ENCODE results near the gene CCDC192.

CCDC192 gene

DNA sequence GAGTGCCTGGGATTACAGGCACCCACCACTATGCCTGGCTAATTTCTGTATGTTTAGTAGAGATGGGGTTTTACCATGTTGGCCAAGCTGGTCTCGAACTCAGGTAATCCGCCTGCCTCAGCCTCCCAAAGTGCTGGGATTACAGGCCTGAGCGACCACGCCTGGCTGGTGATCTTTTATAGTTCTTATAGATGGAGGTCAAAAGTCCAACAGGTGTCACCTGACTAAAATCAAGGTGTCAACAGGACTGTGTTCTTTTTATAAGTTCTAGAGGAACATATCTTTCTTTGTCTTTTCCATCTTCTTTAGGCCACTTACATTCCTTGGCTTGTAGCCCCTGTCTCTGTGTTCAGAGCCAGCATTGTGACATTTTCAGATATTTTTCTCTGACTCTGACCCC, 224.9 kb downstream of the CCDC192 start:
- DNase-seq: no peak

DNA sequence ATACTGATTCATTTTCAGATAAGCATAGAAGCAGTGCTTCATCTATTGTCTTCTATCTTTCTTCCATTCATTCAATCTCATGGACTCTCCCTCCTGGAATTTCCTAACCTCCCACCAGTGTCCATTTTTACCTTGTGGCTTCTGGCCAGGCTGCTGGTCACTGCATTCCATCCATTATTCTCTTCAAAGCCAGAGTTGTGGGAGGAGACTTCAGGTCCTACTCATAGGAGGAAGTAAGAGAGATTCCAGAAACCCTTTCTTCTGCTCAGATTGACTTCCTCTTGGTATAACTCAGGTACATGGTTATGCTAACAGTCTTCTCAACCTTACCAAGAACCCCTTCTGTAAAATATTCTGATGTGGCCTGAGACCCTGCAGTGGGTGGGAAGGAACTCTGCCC, 227.1 kb downstream of the CCDC192 start:
- no peak for DNase-seq

DNA sequence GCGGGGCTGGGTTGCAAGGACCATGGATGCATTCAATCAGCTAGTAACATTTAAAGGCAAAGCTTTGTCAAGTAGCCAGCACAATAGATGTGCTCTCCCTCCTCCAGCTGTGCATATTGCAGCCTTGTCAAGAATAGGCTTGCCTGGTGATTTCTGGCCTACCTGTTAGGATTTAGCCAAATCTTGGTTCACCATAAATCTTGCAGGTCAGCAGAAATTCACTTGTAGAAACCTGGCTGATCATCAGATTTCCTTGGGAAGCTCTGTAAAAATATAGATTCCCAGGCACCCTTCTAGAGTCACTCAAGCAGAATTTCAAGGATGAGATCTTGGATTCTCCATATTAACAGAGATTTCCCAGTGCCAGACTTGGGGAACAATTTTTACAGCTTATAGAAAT, 228.2 kb downstream of the CCDC192 start:
- no peak for DNase-seq

DNA sequence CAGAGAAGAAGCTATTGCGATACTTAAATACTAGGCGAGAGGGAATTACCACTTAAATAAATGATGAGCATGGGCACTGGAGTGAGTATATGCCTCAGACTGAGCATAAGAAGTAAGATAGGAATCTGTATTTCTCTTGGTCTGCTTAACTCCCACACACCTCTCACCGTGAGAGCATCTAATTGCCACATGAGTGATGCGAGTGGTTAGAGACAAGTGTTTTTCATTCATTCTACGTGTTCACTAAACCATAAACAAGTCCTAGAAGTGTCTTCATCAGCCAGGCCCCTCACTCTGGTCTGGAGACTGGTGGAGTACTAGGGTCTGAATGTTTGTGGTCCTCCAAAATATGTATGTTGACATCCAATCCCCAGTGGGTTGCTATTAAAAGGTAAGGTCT, 230.2 kb downstream of the CCDC192 start:
- DNase-seq: no peak

DNA sequence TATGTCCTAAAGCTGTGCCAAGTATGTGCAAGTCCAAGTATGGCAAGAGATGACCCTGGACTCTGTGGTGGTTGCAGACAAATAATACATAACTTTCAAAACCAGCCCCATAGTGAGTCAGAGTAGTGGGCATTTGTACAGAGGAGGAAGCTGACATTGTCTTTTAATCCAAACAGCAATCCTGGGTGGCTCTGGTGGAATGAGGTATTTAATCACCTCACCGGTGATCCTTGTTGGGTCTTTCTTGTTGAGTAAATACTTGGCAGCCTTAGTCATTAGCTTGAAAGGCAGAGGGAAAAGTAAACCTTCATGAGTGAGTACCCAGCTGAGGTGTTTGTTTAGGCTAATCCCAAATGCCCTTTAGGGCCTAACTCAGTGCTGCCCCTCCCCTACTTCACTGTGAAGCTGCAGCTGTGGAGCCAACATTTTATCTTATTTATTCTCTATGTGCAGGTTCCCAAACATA, 231.6 kb downstream of the CCDC192 start:
- peak; percentile 69 for DNase-seq

DNA sequence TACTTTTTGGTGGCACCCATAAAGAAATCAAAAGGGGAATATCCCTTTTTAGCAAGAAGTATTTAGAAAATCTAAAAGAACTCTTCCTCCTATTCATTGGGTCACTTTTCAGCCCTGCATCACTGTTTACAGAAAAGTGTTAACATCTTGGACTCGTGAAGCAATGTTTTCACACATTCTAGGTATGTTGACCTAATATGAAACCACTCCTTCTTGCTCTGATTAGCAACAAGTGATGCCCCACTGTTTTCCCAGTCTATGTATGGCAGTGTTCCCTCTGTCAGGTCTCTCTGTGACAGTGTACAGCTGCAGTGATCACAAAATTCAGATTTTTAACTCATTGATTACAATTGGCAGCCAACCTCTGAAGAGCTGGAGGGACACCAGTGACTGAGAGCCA, 232.2 kb downstream of the CCDC192 start:
- DNase-seq: no peak

DNA sequence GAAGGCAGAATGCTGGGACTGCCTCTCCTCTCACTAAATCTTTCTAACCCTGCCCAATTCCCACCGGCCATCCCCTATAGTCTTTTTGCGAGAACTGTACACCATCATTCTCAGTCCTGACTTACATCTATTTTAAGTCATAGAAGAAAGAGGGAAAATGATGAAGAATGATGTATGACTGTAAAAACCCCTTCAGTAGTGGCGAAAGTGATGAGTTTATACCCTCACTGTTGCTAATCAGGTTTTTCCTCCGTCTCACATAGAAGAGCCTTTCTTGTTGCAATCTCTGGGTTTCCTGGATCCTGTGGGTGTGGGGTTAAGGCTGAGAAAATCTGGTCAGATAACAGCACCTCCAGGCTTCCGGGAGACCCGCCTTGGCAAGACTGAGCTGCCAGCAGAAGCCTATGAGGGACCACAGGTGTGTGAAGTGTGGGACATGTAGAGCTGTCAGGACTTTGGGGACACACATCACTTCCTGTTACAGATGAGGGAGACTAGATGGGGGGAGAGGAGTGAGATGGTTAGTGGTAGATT, 233.3 kb downstream of the CCDC192 start:
- no peak for DNase-seq

DNA sequence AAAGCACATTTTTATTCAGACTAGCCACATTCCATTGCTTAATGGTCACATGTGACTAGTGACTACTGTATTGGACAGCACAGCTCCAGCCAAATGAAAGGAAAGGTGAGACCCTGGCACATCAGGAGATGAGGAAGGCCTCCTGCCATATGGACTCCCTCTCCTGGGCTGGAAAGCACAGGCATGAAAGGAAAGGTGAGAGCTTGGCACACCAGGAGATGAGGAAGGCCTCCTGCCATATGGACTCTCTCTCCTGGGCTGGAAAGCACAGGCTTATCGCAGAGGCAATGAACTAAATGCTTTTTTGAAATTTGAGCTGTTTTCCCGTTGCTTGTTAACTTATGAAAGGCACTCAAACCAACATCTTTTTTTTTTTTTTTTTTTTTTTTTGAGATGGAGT, 235.6 kb downstream of the CCDC192 start:
- DNase-seq: peak; percentile 59

DNA sequence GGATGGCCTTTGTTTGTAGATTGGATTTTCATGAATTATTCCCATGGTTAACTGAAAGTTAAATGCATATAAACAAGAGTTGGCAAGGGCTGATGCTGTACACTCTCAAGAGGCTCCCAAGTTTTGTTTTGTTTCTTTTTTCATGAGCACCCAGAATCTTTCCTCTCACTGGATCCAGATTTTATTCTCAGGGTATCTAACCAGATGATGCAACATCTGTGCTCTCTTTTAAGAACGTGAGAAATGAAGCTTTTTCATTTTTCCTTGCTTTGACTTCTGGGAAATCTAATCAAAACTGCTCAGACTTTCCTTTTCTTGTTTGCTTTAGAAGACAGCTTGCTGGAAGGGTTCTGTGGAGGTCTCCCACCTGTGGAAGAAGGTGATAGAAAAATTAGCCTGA, 237.7 kb downstream of the CCDC192 start:
- DNase-seq: no peak

DNA sequence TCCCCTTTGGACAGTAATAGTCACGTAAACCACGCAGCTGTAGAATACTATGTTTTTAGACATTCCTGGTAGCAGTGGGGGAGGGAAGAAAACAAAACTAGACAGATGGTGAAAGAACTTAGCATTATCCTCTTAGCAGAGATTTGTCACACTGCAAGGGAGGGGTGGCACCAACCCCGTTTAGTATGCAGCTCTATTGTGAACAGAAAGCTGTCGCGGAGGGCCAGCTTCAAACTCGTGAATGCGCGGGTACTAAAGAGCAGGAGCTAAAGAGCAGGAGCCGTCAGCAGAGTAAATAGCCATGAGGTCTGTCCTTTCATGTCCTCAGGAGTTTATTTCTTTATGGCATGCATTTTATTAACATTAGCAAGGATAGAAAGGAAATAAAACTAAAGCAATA, 238.5 kb downstream of the CCDC192 start:
- peak; percentile 95 for DNase-seq

DNA sequence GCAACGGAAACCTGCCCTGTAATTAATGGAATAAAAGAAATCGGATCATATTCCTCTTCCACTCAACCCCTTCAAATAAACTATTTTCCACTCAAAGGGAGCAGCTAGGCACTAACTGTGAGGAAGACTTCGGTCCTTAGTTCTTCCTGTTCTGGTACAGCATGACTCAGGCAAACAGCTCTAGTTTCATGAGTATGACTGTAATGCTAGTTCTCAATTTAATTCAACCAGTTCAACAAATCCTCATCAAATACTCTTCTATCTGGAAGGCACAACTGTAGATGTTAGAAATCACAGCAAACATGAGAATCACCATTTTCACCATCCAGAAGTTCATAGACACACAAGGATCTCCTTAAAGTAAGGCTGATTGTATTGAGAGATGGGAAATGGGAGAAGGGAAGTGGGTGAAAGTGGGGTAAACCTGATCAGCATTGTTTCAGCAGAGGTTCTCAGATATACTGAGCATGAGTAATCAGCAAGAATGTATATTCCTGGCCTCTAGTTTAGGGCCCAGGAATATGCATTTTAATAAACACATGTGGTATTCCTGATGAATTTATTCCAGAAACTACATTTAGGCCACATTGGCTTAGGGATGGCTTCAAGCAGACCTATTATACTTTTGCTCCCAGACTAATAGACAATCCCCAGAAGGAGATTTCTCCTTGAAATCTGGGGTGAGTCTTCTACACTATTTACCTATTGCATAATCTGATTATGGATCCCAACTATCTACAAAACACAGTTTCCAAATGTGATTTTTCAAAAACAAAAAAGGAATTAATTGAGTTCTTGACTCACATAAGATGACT, 239.3 kb downstream of the CCDC192 start:
- DNase-seq: peak; percentile 34

DNA sequence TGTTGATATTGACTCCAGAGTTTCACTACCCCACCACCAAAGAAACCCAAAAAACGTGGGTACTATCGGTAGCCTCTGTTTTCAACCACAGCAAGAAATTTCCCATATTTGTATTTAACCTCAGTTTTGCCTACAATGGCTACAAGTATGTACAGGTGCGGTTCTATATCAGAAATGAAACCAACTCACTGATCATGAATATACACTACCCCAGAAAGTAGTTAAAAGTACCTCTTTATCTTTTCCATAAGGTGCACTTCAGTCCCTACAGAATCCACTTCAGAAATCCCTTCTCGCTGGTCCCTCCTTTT, 239.8 kb downstream of the CCDC192 start:
- DNase-seq: no peak

DNA sequence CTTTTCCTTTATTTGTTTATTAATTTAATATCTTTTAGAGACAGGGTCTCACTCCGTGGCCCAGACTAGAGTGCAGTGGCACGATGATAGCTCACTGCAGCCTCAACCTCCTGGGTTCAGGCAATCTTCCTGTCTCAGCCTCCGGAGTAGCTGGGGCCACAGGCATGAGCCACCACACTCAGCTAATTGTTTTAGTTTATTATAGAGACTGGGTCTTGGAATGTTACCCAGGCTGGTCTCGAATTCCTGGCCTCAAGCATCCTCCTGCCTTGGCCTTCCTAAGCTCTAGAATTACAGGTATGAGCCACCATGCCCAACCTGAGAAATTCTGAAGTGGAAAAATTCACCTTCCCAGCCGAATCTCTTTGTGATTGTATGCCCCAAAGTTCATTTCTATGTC, 240.9 kb downstream of the CCDC192 start:
- no peak for DNase-seq

DNA sequence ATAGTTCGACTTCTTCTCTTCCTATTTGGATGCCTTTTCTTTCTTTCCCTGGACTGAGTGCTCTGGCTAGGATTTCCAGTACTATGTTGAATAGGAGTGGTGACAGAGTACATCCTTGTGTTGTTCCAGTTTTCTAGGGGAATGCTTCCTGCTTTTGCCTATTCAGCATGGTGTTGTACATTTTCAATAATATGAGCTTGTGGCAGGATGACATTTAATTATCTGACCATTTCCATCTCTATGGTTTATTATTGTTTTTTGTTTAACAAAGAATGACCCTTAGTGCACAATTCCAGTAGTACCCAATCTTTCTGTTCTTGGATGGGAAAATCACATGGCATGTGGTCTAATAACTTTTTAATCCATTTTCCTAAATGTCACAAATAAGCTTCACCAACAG, 244.8 kb downstream of the CCDC192 start:
- no peak for DNase-seq

DNA sequence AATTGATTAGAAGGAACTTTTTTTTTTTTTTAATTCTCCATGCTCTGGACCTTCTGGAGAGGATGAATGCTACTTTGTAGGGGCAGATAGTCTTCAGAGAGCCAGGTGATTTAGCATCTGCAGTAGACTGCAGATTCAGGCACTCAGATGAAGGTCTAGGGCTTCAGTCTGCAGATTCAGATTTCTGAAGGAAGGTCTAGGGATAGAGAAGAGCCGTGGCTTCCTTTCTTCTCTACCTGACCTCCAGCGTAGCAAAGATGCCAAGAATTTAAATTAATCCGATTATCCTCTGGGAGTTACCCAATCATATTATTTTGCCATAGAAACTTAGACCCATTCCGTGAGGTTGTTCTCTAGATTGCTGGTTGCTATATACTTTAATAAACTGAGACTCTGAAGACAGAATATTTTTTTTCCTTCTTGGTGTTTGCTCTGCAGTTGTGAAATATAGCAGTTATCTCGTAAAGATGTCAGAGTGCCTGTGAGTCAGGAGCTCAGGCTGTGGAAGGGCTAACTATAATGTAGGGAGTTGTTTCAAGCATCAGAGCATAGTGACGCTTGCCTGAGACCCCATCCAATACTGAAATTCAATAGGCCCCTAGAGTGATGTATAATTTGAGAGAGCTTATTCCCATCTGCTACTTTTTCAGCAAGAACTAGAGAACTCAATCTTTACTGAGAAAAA, 247.7 kb downstream of the CCDC192 start:
- peak; percentile 59 for DNase-seq

DNA sequence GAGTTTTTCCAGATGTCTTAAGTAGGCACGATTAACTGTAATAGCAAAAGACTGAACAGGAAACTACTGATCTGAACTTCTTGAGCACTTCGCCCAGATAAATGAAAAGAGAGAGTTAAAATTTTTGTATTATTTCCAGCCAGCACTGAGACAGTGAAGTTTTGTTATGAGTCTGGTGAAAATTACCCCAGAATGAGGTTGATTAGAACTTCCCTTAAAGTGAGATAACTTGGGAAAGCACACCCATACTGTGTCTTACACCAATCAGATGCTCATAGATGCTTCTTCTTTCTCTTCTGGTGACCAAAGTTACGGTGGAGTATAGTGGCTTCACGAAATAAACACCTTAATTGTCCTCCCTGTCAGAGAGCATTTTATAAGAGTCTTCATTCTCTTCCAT, 248.6 kb downstream of the CCDC192 start:
- DNase-seq: no peak

DNA sequence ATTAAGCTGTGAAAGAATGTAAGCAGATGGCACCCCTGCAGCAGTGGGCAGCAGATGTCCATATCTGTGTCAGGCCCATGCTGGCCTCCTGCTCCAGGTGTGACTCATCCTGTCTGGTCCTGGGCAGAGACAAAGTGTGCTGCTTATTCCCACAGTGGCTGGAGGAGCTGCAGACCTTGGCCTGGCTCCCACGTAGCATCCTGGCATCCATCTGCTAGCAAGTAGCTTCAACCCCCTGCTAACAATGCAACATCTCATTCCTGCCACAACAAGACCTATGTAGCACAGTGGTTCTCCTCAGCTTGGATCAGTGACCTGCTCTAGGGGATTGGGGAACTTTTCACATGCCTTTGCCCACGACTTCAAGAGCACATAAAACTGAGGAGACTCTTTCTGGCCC, 254.0 kb downstream of the CCDC192 start:
- DNase-seq: peak; percentile 71

DNA sequence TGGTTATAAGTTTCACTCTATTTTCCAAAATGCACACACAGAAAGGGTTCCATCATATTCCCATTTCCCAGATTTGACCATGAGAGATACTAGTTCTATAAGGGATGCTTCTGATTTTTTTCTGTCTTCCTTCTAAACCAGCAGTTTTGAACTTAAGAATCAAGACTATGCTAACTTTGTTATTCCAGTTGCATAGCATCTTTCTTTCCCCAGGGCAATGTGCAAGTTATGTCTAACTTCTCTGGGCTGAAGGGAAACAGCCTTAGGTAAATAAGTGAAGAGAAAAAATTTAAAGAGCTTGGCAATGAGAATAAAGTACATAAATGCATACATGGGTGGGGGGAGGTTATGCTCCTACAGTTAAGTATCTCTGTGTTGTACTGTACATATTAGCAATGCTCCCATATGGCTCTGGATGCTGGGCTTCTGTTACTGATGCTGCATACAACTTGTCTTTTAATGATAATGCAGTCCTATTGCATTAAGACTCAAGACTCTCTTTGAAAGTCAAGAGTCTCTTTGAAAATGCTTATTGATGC, 254.6 kb downstream of the CCDC192 start:
- DNase-seq: peak; percentile 30

DNA sequence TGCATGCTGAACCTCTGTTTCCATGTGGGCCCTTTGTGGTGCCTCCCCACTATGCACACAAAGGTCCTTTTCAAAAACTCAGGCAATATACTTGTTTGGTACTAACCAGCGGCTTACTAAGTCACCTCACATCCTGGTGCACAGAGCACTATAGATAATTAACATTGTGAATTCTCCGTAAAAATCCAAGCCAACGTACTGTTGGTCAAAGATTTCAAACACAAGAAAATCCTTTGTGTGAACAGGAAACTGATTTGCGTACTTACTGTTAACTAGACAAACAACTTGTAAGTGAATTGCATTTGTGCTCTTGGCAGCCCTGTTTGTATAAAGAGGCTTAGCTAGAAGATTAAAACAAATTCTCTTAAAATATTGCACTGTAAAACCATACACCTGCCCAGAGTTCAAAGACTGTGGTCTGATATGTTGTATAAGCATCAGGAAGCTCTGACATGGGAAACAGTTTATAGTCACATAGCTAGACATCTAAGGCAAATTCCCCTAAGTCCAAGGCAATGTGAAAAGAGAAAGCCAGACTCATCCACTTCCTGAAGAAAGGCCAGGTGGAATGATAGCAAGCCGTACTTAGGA, 255.3 kb downstream of the CCDC192 start:
- DNase-seq: peak; percentile 51

DNA sequence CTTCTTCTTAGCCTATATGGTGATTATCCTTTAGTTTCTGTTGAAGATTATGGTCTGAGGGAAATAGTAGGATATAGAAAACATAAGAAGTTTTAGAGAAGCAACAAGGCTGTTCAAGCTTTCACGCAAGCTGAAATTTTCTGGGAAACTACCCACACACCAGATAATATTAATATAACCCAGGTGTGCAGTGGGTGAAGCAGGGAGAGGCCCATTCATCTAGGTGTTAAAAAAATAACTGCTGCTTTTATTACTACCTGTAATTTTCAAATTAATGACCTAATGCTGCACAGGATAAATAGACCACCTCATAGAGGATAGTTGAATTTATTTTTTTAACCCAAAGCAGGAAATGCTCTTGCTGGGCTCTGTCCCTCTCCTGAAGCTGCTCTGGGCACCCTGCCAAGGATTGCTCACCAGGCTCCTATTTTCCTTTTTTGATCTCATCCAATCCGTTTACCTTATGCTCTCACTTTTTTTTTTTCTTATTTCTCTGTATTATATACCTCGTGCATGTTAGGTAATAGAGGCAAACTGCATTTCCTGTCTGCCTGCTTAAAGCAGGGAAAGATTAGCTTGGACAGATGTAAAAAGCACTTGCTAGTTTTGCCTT, 256.1 kb downstream of the CCDC192 start:
- peak; percentile 86 for DNase-seq

DNA sequence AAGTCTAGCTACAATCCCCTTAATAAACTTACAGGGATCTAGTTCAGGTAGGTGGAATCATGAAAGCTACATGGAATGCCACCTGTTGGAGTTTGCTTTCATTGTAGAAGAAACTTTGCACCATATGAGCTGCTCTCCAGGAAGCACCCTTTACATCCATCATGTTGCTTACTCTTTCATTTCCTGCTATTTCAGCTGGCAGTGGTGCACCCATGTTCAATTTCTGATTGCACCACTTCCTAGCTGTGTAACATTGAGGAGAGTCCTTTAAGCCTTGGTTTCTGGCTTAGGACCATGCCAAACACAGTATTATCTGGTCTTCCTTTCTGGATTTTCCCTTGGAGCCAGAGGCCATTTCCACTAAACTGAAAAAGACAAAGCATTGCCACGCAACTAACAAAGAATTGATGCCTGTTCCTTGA, 257.1 kb downstream of the CCDC192 start:
- DNase-seq: peak; percentile 41

DNA sequence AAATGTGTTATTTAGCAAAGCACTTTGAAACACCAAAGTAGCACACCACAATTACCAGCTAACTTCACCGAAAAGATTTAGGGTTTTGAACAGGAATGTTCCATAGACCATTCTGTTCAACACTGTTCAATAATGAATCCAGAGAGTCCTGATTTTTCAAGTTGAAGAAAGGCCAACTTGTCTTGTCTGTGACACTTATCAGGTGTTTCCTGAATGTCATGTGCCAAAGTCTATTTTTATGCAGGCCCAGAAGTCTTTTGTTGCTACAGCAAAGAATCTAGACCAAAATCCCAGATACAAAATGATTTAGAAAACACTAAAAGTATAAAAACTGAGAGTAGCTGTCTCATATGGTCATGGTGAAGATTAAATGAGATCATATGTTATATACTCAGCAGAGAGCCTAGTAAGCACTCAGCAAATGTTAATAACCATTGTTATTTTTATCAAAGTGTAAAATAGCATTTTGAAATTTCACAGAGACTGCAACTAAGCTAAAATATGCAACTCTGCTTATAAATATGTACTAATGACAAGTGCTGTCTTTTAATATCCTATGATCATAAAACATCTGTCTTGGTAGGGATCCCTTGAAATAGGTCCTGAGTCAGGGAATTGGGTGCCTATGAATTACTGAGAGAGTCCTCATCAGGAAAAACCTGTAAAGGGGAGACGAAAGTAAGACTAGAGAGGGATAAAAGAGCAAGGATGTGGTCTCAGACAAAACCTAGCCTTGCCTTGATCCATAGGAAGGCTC, 258.0 kb downstream of the CCDC192 start:
- DNase-seq: no peak

DNA sequence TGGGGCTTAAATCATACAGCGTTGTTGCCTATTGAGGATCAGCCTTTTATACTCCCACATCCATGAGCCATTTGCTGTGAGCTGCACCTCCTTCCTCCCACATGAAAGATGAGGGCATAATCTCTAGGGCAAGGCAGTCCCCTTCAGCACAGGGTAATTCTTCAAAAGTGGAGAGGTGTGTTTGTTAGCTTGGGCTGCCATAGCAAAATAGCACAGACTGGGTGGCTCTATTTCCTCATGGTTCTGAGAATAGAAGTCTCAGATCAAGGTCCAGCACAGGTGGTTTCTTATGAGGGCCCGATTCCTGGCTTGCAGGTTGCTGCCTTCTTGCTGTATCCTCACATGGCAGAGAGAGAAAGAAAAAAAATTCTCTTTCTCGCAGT, 258.6 kb downstream of the CCDC192 start:
- DNase-seq: no peak

Data from NCI-H82 (cell line).